Suprapubic skin (tissue), 4 donors: ENCODE data around the gene ISG20L2. TPM values are rescaled to one million over a fixed set of nuclear protein-coding genes. Genes with fewer than 3 reads are reported as not detected.

Experiments
- DNase-seq, 2 donors: peaks; one replicate each; pipeline ENCODE4 v3.0.0-alpha.2; 2019; ENCODE audit warnings: low spot score in 2 of 2
- H3K27ac ChIP-seq: fragments of 200-600 bp; sonication (generic); one replicate; pipeline ENCODE4 v1.5.1; 2019
- H3K27me3 ChIP-seq: fragments of 200-600 bp; sonication (generic); one replicate; pipeline ENCODE4 v1.5.1; 2019
- H3K36me3 ChIP-seq: fragments of 200-600 bp; sonication (generic); one replicate; pipeline ENCODE4 v1.5.1; 2019
- H3K4me1 ChIP-seq: fragments of 200-600 bp; sonication (generic); one replicate; pipeline ENCODE4 v1.5.1; 2019
- H3K4me3 ChIP-seq: fragments of 200-600 bp; sonication (generic); one replicate; pipeline ENCODE4 v1.5.1; 2019; ENCODE audit warnings: mild to moderate bottlenecking
- H3K9me3 ChIP-seq: fragments of 200-600 bp; sonication (generic); one replicate; pipeline ENCODE4 v1.5.1; 2019
- EP300 ChIP-seq: sonication (generic); formaldehyde crosslinking; IDR thresholded peaks from one replicate; pipeline ENCODE4 v1.6.1; 2017; ENCODE audit warnings: antibody characterized with exemption
- POLR2A ChIP-seq, 2 donors: fragments of 450-650 bp; IDR thresholded peaks; one replicate each; pipeline ENCODE4 v1.6.1; 2017; ENCODE audit warnings: antibody characterized with exemption in 2 of 2, mild to moderate bottlenecking in 2 of 2, moderate library complexity in 2 of 2
- POLR2AphosphoS5 ChIP-seq, 3 donors: sonication (generic); formaldehyde crosslinking; IDR thresholded peaks; one replicate each; pipeline ENCODE4 v1.6.1; 2017; ENCODE audit warnings: antibody characterized with exemption in 3 of 3
- WGBS: methylation state at CpG from one replicate; pipeline ENCODE4 v1.1.5; 2018; 5-methylcytosine and 5-hydroxymethylcytosine counted together
- total RNA-seq, 4 donors: library from RNA; depleted of rRNA; stranded (reverse); fragments of >200 nt; gene quantifications; one replicate each; pipeline ENCODE4 v1.1.0, GENCODE V29; 2016
- TF ChIP-seq, protein P1 (sequence below), 2 donors: fragments of 200-600 bp in 1 of 2; fragments of 450-650 bp in 1 of 2; sonication (generic) in 1 of 2; IDR thresholded peaks; one replicate each; pipeline ENCODE4 v1.5.1; 2016 to 2019; ENCODE audit warnings: antibody characterized with exemption in 2 of 2, mild to moderate bottlenecking in 1 of 2, moderate library complexity in 1 of 2

ISG20L2 gene
- total RNA-seq, 4 donors from 2014 or later = 33.8 to 59.6 (median 38.9) TPM

DNA sequence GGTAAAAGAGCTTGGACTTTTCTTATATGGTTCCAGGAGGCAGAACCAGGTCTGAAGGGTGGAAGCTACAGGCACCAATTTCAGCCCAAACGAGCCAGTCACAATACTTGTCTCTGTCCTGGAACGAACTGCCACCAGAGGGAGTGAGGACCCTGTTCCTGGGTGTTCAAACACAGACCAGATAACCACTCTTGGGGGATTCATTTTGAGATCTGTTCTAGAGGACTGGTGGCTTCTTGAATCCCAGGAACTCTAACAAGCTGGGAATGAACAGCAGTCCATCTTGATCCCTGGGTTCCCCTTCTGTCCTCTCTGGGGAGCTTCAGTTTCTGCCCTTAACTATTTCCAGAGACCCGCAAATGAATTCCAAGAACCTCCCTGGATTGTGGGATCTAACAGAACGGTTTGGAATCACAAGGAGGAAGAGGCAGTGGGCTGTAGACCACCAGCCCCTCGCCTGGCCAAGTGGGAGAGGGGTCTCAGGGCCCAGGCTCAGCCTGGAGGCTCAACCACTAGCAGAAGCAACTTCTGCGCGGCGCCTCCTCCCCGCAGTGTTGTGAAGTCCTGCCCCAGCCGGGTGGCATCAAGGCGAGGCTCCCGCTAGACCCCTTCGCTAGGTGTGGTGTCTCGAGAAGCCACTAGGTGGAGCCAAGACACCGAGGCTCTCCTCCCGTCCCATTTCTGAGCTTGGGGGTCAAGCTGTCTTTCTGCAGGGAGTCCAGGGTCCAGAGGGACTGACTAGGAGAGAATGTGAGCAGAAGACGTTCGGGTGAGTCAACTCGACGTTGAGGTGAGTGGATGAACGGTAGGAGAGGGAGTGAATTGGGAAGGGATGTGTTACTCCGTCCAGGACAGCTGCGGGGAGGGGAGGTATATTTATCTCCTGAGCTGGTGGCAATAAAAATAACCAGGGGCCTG is 39.3 kb downstream of the ISG20L2 start:
- WGBS = 2% methylated on average over 23 of the region's 23 CpGs
- peak in 1 of 2 donors; percentile 84 for DNase-seq
- H3K9me3 ChIP-seq = no peaks in the 10 kb centered on the region
- peaks cover 4% of the 10 kb centered on the region for H3K27me3 ChIP-seq
- H3K4me1 ChIP-seq = peaks cover 45% of the 10 kb centered on the region
- H3K4me3 ChIP-seq = peak overlapping the region; percentile 13
- no peak overlapping the region for H3K27ac ChIP-seq
- TF ChIP-seq, protein P1, sequence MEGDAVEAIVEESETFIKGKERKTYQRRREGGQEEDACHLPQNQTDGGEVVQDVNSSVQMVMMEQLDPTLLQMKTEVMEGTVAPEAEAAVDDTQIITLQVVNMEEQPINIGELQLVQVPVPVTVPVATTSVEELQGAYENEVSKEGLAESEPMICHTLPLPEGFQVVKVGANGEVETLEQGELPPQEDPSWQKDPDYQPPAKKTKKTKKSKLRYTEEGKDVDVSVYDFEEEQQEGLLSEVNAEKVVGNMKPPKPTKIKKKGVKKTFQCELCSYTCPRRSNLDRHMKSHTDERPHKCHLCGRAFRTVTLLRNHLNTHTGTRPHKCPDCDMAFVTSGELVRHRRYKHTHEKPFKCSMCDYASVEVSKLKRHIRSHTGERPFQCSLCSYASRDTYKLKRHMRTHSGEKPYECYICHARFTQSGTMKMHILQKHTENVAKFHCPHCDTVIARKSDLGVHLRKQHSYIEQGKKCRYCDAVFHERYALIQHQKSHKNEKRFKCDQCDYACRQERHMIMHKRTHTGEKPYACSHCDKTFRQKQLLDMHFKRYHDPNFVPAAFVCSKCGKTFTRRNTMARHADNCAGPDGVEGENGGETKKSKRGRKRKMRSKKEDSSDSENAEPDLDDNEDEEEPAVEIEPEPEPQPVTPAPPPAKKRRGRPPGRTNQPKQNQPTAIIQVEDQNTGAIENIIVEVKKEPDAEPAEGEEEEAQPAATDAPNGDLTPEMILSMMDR (IDR thresholded peaks at IDR 0.05) = peak; percentile 84 to 89
- no peak for TF ChIP-seq POLR2AphosphoS5 (IDR thresholded peaks at IDR 0.05)
- no peaks in the 10 kb centered on the region for H3K36me3 ChIP-seq

DNA sequence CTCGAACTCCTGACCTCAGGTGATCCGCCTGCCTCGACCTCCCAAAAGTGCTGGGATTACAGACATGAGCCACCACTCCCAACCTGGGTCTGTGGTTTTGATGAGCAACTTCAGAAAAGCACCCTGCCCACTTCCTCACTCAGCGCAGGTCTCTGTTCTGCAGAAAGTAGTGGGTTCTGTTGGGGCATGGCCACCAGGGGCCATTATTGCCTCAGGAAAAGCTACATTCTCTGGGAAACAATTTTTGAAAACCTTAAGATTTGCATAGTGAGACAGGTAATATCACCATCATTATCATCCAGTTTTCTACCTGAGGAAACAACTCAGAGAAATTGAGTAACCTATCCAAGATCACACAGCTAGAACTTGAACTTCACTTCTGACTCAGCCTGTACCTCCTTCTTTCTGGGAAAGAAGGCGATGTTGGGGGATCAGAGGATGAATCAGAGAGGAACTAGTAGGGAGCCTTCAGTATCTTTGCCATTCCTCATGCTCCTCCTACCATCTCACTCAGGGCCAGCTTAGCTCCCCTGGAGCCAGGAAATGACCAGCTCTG is 44.3 kb downstream of the ISG20L2 start:
- Histone ChIP-seq H3K36me3 (no peaks in the 10 kb centered on the region), H3K27ac (no peak overlapping the region), H3K4me3 (no peak overlapping the region), H3K4me1 (peaks cover 4% of the 10 kb centered on the region), H3K9me3 (no peaks in the 10 kb centered on the region), H3K27me3 (peaks cover 19% of the 10 kb centered on the region)
- DNase-seq = no peak
- TF ChIP-seq EP300 (no peak), POLR2AphosphoS5 (IDR thresholded peaks at IDR 0.05) (no peak), POLR2A (IDR thresholded peaks at IDR 0.05) (no peak)
- TF ChIP-seq, protein P1 (IDR thresholded peaks at IDR 0.05) = no peak
- 61% methylated on average over 2 of the region's 5 CpGs for WGBS

DNA sequence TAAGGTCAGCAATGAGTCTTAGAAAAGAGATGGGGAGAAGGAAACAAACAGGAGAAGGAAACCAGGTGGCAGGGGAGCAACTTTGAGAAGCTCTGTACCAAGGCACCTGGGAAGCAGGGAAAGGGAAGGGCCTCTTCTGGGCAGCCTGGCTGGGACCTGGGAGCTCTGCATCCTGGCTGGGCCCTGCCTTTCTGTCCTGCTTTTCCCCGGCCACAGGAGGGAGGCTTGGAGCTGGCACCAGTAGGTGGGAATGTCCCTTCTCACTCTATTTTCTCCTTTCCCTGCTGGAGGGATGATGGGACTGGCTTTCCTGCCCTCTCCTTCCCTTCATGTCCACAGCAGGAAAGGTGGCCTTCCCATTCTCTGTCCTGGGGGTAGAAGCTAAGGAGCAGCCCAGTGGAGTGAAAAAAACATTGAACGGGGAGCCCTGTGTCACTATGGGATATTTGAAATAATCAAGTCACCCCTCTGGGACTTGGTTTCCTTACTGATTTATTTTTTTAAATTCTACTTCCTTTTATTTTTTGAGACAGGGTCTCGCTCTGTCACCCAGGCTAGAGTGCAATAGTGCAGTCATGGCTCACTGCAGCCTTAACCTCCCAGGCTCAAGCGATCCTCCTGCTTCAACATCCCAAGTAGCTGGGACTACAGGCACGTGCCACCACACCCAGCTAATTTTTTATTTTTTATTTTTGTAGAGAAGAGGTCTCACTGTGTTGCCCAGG is 46.2 kb downstream of the ISG20L2 start:
- DNase-seq = no peak
- 70% methylated on average over 5 of the region's 5 CpGs for WGBS
- H3K27ac ChIP-seq = no peak overlapping the region
- TF ChIP-seq, protein P1 (IDR thresholded peaks at IDR 0.05) = no peak
- TF ChIP-seq EP300 = no peak
- TF ChIP-seq POLR2A (IDR thresholded peaks at IDR 0.05) = no peak
- no peak for TF ChIP-seq POLR2AphosphoS5 (IDR thresholded peaks at IDR 0.05)
- no peak overlapping the region for H3K4me3 ChIP-seq
- H3K4me1 ChIP-seq = peaks cover 7% of the 10 kb centered on the region
- peaks cover 28% of the 10 kb centered on the region for H3K27me3 ChIP-seq
- no peaks in the 10 kb centered on the region for H3K36me3 ChIP-seq
- no peaks in the 10 kb centered on the region for H3K9me3 ChIP-seq

DNA sequence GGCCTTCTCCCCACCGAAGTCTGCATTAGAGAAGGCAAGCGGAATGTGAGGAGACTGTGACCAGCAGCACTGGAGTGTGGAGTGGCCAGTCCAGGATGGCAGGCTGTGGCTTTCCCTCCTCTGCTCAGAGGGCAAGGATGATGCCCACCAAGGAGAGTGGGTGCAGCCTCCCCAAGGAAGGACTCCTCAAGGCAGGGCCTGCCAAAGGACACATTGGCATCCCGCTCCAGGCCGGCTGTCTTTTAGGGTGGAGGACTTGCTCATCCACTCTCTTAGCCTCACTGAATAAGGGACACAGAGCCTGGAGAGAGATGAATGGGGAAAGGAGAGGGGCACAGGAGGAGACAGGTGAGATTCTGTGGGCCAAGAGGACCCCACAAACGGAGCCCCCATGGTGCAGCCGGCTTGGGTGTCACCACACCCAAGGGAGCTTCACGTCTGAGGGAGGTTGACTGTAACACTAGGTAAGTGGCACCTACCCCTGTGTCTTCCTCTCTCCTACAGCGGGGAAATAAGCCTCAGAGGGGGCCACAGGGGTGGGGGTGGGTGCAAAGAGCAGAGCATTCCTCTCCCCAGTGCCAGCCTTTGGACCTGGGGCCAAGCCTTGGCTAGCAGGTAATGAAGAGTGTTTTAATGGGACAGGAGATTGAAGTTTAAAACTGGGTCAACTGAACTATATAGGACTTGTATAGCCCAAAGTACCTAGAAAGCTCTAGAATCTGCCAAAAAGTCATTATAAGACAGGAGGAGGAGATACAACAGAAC is 47.2 kb downstream of the ISG20L2 start:
- H3K27me3 ChIP-seq = peaks cover 37% of the 10 kb centered on the region
- 73% methylated on average over 7 of the region's 8 CpGs for WGBS

More for the DNA sequence above, 47.2 kb downstream of the ISG20L2 start:
- H3K4me1 ChIP-seq = peaks cover 16% of the 10 kb centered on the region
- H3K36me3 ChIP-seq = no peaks in the 10 kb centered on the region
- H3K4me3 ChIP-seq = no peak overlapping the region
- H3K9me3 ChIP-seq = no peaks in the 10 kb centered on the region
- H3K27ac ChIP-seq = no peak overlapping the region
- no peak for TF ChIP-seq POLR2AphosphoS5 (IDR thresholded peaks at IDR 0.05)
- TF ChIP-seq EP300 = no peak
- TF ChIP-seq, protein P1 (IDR thresholded peaks at IDR 0.05) = no peak
- no peak for TF ChIP-seq POLR2A (IDR thresholded peaks at IDR 0.05)
- DNase-seq = no peak
